Measurements from ENCODE around the gene IHH. TPM values are rescaled to one million over a fixed set of nuclear protein-coding genes. Genes with fewer than 3 reads are reported as not detected.

Gene IHH
- total RNA-seq, 3 donors from 2014 or later (not counting 1 experiment from before 2014, with no cell fraction given), result not detected

GRCh38 chr2:219022616-219023015 is 38.1 kb downstream of the IHH start:
- ATAC-seq (no peak), DNase-seq (no peak)
- Mint-ChIP-seq H3K9me3 (no peaks in the 10 kb centered on the region), H3K4me3 (no peak overlapping the region), H3K27ac (no peak overlapping the region), H3K27me3 (ENCODE audit: low read depth in 2 of 2) (no peaks in the 10 kb centered on the region), H3K4me1 (no peaks in the 10 kb centered on the region), H3K36me3 (no peaks in the 10 kb centered on the region)
- Histone ChIP-seq H3K9me3 (ENCODE audit: control insufficient read depth, insufficient read depth, low read length) (no peaks in the 10 kb centered on the region), H3K36me3 (ENCODE audit: control insufficient read depth, insufficient read depth, low read length) (no peaks in the 10 kb centered on the region), H3K27ac (ENCODE audit: low read length) (no peak overlapping the region), H3K4me1 (ENCODE audit: control insufficient read depth, insufficient read depth, low read length) (no peaks in the 10 kb centered on the region), H3K27me3 (ENCODE audit: control insufficient read depth, insufficient read depth, low read length) (no peaks in the 10 kb centered on the region), H3K4me3 (ENCODE audit: low read length) (no peak overlapping the region)
- 79% methylated on average over 5 of the region's 5 CpGs for WGBS (ENCODE audit: insufficient coverage)
- intact Hi-C loops (cut with micrococcal nuclease), result no loop called here
- TF ChIP-seq CTCF (IDR thresholded peaks at IDR 0.05), result no peak

GRCh38 chr2:219022041-219022440 is 38.7 kb downstream of the IHH start:
- no peak for DNase-seq
- intact Hi-C loops (cut with micrococcal nuclease), result no loop called here
- H3K4me1 Mint-ChIP-seq, result no peaks in the 10 kb centered on the region

GRCh38 chr2:219021591-219021990 is 39.1 kb downstream of the IHH start:
- Histone ChIP-seq H3K9me3 (ENCODE audit: control insufficient read depth, insufficient read depth, low read length) (no peaks in the 10 kb centered on the region), H3K36me3 (ENCODE audit: control insufficient read depth, insufficient read depth, low read length) (no peaks in the 10 kb centered on the region), H3K4me1 (ENCODE audit: control insufficient read depth, insufficient read depth, low read length) (no peaks in the 10 kb centered on the region), H3K27me3 (ENCODE audit: control insufficient read depth, insufficient read depth, low read length) (no peaks in the 10 kb centered on the region), H3K4me3 (ENCODE audit: low read length) (no peak overlapping the region), H3K27ac (ENCODE audit: low read length) (no peak overlapping the region)
- H3K27me3 Mint-ChIP-seq (ENCODE audit: low read depth in 2 of 2), result peaks cover 2 to 3% of the 10 kb centered on the region in 2 donors
- ATAC-seq (no peak), DNase-seq (no peak)
- intact Hi-C loops (cut with micrococcal nuclease), result no loop called here
- H3K4me3 Mint-ChIP-seq, result no peak overlapping the region
- H3K9me3 Mint-ChIP-seq, result no peaks in the 10 kb centered on the region
- no peaks in the 10 kb centered on the region for H3K4me1 Mint-ChIP-seq
- H3K27ac Mint-ChIP-seq, result no peak overlapping the region
- H3K36me3 Mint-ChIP-seq, result no peaks in the 10 kb centered on the region
- WGBS (ENCODE audit: insufficient coverage), result 89% methylated on average over 9 of the region's 9 CpGs
- no peak for TF ChIP-seq CTCF (IDR thresholded peaks at IDR 0.05)

More at GRCh38 chr2:219022041-219022440, 38.7 kb downstream of the IHH start:
- Mint-ChIP-seq H3K36me3 (no peaks in the 10 kb centered on the region), H3K9me3 (no peaks in the 10 kb centered on the region), H3K27me3 (ENCODE audit: low read depth in 2 of 2) (no peaks in the 10 kb centered on the region), H3K4me3 (no peak overlapping the region), H3K27ac (no peak overlapping the region)
- H3K27me3 ChIP-seq (ENCODE audit: control insufficient read depth, insufficient read depth, low read length), result no peaks in the 10 kb centered on the region
- 88% methylated on average over 12 of the region's 12 CpGs for WGBS (ENCODE audit: insufficient coverage)
- no peak for TF ChIP-seq CTCF (IDR thresholded peaks at IDR 0.05)
- no peak for ATAC-seq
- H3K27ac ChIP-seq (ENCODE audit: low read length), result no peak overlapping the region
- no peaks in the 10 kb centered on the region for H3K36me3 ChIP-seq (ENCODE audit: control insufficient read depth, insufficient read depth, low read length)
- H3K4me3 ChIP-seq (ENCODE audit: low read length), result no peak overlapping the region
- no peaks in the 10 kb centered on the region for H3K9me3 ChIP-seq (ENCODE audit: control insufficient read depth, insufficient read depth, low read length)
- no peaks in the 10 kb centered on the region for H3K4me1 ChIP-seq (ENCODE audit: control insufficient read depth, insufficient read depth, low read length)

GRCh38 chr2:219020604-219021365 is 39.9 kb downstream of the IHH start:
- intact Hi-C loops (cut with micrococcal nuclease), result no loop called here
- no peaks in the 10 kb centered on the region for H3K36me3 Mint-ChIP-seq

More at GRCh38 chr2:219020604-219021365, 39.9 kb downstream of the IHH start:
- Histone ChIP-seq H3K4me1 (ENCODE audit: control insufficient read depth, insufficient read depth, low read length) (no peaks in the 10 kb centered on the region), H3K36me3 (ENCODE audit: control insufficient read depth, insufficient read depth, low read length) (no peaks in the 10 kb centered on the region), H3K27me3 (ENCODE audit: control insufficient read depth, insufficient read depth, low read length) (no peaks in the 10 kb centered on the region), H3K27ac (ENCODE audit: low read length) (no peak overlapping the region), H3K9me3 (ENCODE audit: control insufficient read depth, insufficient read depth, low read length) (no peaks in the 10 kb centered on the region), H3K4me3 (ENCODE audit: low read length) (no peak overlapping the region)
- ATAC-seq (no peak), DNase-seq (no peak)
- Mint-ChIP-seq H3K4me1 (no peaks in the 10 kb centered on the region), H3K4me3 (no peak overlapping the region), H3K9me3 (no peaks in the 10 kb centered on the region), H3K27ac (no peak overlapping the region), H3K27me3 (ENCODE audit: low read depth in 2 of 2) (peaks cover 4 to 5% of the 10 kb centered on the region in 2 donors)
- TF ChIP-seq CTCF (IDR thresholded peaks at IDR 0.05), result no peak
- WGBS (ENCODE audit: insufficient coverage), result 86% methylated on average over 10 of the region's 11 CpGs
